K562 (cell line): ENCODE data around the gene TOR1AIP2. TPM values are rescaled to one million over a fixed set of nuclear protein-coding genes. Genes with fewer than 3 reads are reported as not detected.
A peak's percentile ranks its signal among the peaks of the same experiment; 100 is the strongest.

Source experiments
- ATF1 ChIP-seq, 2 experiments: fragments of 450-650 bp in 1 of 2; IDR thresholded peaks; 2 replicates each; pipeline ENCODE4 v1.6.1; 2016; ENCODE audit warnings: missing compliant biosample characterization in 1 of 2, missing genetic modification characterization in 1 of 2
- GATA2 ChIP-seq: sonication (generic); formaldehyde crosslinking; IDR thresholded peaks from 2 replicates; pipeline ENCODE4 v1.4.0; 2020; ENCODE audit warnings: mild to moderate bottlenecking, missing genetic modification reagents
- HNRNPL ChIP-seq: fragments of 200-400 bp; formaldehyde crosslinking; IDR thresholded peaks from 2 replicates; pipeline ENCODE4 v1.6.1; 2017; ENCODE audit warnings: low read depth, mild to moderate bottlenecking, low read length
- NFIX ChIP-seq: fragments of 250-450 bp; sonication (Bioruptor Pico); IDR thresholded peaks from 2 replicates; pipeline ENCODE4 v1.4.0; 2020; ENCODE audit warnings: low read depth, mild to moderate bottlenecking, moderate library complexity
- POLR3A ChIP-seq: IDR thresholded peaks from 2 replicates; pipeline ENCODE4 v1.6.1; 2011; ENCODE audit warnings: borderline replicate concordance, mild to moderate bottlenecking, moderate library complexity; ENCODE audit not compliant: insufficient read length, insufficient read depth; ENCODE audit errors: extremely low read depth
- SOX6 ChIP-seq: fragments of 450-650 bp; IDR thresholded peaks from 2 replicates; pipeline ENCODE4 v1.6.1; 2014; ENCODE audit warnings: mild to moderate bottlenecking
- SPI1 ChIP-seq: IDR thresholded peaks from 2 replicates; pipeline ENCODE4 v1.6.1; 2011; ENCODE audit warnings: low read depth, low read length, control low read depth, borderline replicate concordance
- ZC3H4 ChIP-seq: sonication (generic); formaldehyde crosslinking; IDR thresholded peaks from 2 replicates; pipeline ENCODE4 v1.9.0; 2021; ENCODE audit warnings: missing genetic modification reagents, borderline replicate concordance
- ZNF121 ChIP-seq: sonication (generic); formaldehyde crosslinking; conservative IDR thresholded peaks from 2 replicates; pipeline ENCODE4 v1.8.0; 2022; ENCODE audit warnings: missing genetic modification reagents
- ZNF584 ChIP-seq: fragments of 200-800 bp; sonication (Bioruptor generic); IDR thresholded peaks from 2 replicates; pipeline ENCODE4 v1.6.1; 2016; ENCODE audit warnings: low read depth, mild to moderate bottlenecking, missing genetic modification characterization, missing compliant biosample characterization
- polyA plus RNA-seq, 8 experiments: library from polyadenylated mRNA; depleted of rRNA in 4 of 8; stranded (reverse) in 5 of 8; unstranded in 3 of 8; fragments of >200 nt; fragmentation: Nextera tagmentation in 2 of 8; fragmentation: Illumina TruSeq in 1 of 8; extraction: Ambion mirVana in 2 of 8; extraction: Trizol in 1 of 8; gene quantifications; 2 replicates each; pipeline versions ENCODE4 v1.2.1 to v1.2.3, GENCODE V29; 2011 to 2014; ENCODE audit warnings: inconsistent platforms in 1 of 8, missing spikeins in 1 of 8
- total RNA-seq, 7 experiments: library from RNA; depleted of rRNA in 6 of 7; stranded (reverse); fragments of >200 nt in 6 of 7; fragmentation: Illumina TruSeq in 2 of 7; extraction: Trizol in 2 of 7; gene quantifications; 2 replicates each; pipeline versions ENCODE4 v1.2.1 to v1.2.3, GENCODE V29; 2011 to 2021; ENCODE audit warnings: low replicate concordance in 1 of 7
- TF ChIP-seq, protein P1 (sequence below): sonication (generic); formaldehyde crosslinking; IDR thresholded peaks from 2 replicates; pipeline ENCODE4 v1.8.0; 2022; ENCODE audit warnings: mild to moderate bottlenecking, missing genetic modification reagents
- TF ChIP-seq, protein P2 (sequence below): fragments of 250-450 bp; sonication (Bioruptor Pico); IDR thresholded peaks from 2 replicates; pipeline ENCODE4 v1.4.0; 2020; ENCODE audit warnings: mild to moderate bottlenecking
- TF ChIP-seq, protein P3 (sequence below): fragments of 450-650 bp; formaldehyde crosslinking; IDR thresholded peaks from 2 replicates; pipeline ENCODE4 v1.4.0; 2022; ENCODE audit warnings: missing genetic modification characterization
- TF ChIP-seq, protein P4 (sequence below), 2 experiments: IDR thresholded peaks; 2 replicates each; pipeline ENCODE4 v1.6.1; 2012; ENCODE audit warnings: improper control_type of control experiment in 2 of 2, low read depth in 2 of 2, low read length in 2 of 2, borderline replicate concordance in 1 of 2
- TF ChIP-seq, protein P5 (sequence below): fragments of 450-650 bp; IDR thresholded peaks from 2 replicates; pipeline ENCODE4 v1.6.1; 2016

The TOR1AIP2 gene
- total and polyA plus RNA-seq, 9 of the 15 experiments (the other 6 are each of a cell fraction or from before 2014, with no cell fraction given): 16.7 to 122 (median 41.4) TPM

DNA sequence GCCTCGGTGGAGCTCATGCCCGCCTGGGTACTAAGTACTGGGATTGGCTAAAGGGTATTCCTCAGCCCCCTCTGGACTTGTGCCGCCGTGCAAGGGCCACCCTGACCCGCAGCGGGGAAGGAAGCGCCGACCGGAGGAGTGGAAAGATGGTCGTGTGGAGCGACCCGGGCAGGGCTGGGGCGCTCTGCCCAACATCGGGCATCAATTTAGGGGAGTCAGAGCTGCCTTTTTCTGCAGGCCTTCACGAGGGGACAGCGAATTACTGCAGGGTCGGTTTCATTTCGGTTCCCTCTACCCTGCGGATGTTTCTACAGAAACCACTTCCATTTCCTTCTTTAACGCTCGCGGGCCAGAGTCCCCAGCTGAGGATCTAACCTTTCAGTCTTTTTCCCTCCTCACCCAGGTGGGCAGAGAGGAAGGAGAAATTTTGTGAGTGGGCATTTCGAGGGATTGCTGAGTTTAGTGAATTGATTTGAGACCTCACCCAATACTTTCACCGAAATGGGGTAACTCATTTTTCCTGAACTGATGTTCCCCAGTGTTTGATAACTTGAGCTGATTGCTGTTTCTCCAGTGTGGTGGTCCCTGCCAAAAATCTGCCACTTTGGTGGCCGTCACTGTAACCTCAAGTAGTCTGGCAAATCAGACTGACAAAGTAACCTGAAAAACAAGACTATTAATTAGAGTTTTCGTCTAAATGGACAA is 5.6 kb upstream of the TOR1AIP2 start (continued):
- TF ChIP-seq, protein P1, sequence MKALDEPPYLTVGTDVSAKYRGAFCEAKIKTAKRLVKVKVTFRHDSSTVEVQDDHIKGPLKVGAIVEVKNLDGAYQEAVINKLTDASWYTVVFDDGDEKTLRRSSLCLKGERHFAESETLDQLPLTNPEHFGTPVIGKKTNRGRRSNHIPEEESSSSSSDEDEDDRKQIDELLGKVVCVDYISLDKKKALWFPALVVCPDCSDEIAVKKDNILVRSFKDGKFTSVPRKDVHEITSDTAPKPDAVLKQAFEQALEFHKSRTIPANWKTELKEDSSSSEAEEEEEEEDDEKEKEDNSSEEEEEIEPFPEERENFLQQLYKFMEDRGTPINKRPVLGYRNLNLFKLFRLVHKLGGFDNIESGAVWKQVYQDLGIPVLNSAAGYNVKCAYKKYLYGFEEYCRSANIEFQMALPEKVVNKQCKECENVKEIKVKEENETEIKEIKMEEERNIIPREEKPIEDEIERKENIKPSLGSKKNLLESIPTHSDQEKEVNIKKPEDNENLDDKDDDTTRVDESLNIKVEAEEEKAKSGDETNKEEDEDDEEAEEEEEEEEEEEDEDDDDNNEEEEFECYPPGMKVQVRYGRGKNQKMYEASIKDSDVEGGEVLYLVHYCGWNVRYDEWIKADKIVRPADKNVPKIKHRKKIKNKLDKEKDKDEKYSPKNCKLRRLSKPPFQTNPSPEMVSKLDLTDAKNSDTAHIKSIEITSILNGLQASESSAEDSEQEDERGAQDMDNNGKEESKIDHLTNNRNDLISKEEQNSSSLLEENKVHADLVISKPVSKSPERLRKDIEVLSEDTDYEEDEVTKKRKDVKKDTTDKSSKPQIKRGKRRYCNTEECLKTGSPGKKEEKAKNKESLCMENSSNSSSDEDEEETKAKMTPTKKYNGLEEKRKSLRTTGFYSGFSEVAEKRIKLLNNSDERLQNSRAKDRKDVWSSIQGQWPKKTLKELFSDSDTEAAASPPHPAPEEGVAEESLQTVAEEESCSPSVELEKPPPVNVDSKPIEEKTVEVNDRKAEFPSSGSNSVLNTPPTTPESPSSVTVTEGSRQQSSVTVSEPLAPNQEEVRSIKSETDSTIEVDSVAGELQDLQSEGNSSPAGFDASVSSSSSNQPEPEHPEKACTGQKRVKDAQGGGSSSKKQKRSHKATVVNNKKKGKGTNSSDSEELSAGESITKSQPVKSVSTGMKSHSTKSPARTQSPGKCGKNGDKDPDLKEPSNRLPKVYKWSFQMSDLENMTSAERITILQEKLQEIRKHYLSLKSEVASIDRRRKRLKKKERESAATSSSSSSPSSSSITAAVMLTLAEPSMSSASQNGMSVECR: peak; percentile 21; the same call in 1 of the 2 replicates
- TF ChIP-seq NFIX (CRISPR knock-in tag): no peak
- TF ChIP-seq, protein P2, sequence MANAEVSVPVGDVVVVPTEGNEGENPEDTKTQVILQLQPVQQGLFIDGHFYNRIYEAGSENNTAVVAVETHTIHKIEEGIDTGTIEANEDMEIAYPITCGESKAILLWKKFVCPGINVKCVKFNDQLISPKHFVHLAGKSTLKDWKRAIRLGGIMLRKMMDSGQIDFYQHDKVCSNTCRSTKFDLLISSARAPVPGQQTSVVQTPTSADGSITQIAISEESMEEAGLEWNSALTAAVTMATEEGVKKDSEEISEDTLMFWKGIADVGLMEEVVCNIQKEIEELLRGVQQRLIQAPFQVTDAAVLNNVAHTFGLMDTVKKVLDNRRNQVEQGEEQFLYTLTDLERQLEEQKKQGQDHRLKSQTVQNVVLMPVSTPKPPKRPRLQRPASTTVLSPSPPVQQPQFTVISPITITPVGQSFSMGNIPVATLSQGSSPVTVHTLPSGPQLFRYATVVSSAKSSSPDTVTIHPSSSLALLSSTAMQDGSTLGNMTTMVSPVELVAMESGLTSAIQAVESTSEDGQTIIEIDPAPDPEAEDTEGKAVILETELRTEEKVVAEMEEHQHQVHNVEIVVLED: no peak
- TF ChIP-seq ATF1 (CRISPR knock-in tag; IDR thresholded peaks at IDR 0.05): no peak
- TF ChIP-seq ATF1 (tag; IDR thresholded peaks at IDR 0.05): no peak
- TF ChIP-seq ZC3H4: peak; percentile 62; the same call in 1 of the 2 replicates
- TF ChIP-seq, protein P3, sequence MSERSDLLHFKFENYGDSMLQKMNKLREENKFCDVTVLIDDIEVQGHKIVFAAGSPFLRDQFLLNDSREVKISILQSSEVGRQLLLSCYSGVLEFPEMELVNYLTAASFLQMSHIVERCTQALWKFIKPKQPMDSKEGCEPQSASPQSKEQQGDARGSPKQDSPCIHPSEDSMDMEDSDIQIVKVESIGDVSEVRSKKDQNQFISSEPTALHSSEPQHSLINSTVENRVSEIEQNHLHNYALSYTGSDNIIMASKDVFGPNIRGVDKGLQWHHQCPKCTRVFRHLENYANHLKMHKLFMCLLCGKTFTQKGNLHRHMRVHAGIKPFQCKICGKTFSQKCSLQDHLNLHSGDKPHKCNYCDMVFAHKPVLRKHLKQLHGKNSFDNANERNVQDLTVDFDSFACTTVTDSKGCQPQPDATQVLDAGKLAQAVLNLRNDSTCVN (CRISPR knock-in tag): no peak
- TF ChIP-seq, protein P4, sequence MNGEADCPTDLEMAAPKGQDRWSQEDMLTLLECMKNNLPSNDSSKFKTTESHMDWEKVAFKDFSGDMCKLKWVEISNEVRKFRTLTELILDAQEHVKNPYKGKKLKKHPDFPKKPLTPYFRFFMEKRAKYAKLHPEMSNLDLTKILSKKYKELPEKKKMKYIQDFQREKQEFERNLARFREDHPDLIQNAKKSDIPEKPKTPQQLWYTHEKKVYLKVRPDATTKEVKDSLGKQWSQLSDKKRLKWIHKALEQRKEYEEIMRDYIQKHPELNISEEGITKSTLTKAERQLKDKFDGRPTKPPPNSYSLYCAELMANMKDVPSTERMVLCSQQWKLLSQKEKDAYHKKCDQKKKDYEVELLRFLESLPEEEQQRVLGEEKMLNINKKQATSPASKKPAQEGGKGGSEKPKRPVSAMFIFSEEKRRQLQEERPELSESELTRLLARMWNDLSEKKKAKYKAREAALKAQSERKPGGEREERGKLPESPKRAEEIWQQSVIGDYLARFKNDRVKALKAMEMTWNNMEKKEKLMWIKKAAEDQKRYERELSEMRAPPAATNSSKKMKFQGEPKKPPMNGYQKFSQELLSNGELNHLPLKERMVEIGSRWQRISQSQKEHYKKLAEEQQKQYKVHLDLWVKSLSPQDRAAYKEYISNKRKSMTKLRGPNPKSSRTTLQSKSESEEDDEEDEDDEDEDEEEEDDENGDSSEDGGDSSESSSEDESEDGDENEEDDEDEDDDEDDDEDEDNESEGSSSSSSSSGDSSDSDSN (IDR thresholded peaks at IDR 0.05; ENCODE audit: borderline replicate concordance in 1 of 2, low read depth in 2 of 2, low read length in 2 of 2): 0 out of 4 replicates have a peak, but pooled peaks of 1 of the 2 experiments have one; percentile 12
- TF ChIP-seq SOX6: no peak
- no peak for TF ChIP-seq POLR3A
- 0 out of 2 replicates have a peak, but pooled peaks have one; percentile 6 for TF ChIP-seq SPI1
- no peak for TF ChIP-seq ZNF121 (CRISPR knock-in tag)
- TF ChIP-seq, protein P5, sequence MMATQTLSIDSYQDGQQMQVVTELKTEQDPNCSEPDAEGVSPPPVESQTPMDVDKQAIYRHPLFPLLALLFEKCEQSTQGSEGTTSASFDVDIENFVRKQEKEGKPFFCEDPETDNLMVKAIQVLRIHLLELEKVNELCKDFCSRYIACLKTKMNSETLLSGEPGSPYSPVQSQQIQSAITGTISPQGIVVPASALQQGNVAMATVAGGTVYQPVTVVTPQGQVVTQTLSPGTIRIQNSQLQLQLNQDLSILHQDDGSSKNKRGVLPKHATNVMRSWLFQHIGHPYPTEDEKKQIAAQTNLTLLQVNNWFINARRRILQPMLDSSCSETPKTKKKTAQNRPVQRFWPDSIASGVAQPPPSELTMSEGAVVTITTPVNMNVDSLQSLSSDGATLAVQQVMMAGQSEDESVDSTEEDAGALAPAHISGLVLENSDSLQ: peak; percentile 26
- 0 out of 2 replicates have a peak, but pooled peaks have one; percentile 6 for TF ChIP-seq GATA2 (CRISPR knock-in tag)
- TF ChIP-seq HNRNPL: peak; percentile 93
- no peak for TF ChIP-seq ZNF584
